Loucy (cell line): ENCODE results near the gene UNC119B.

ENCODE experiments used
- H2AFZ ChIP-seq: fragments of 200-600 bp; sonication (generic); 2 replicates; pipeline ENCODE4 v1.6.0; 2016; ENCODE audit warnings: antibody characterized with exemption, mild to moderate bottlenecking, low read length, moderate library complexity
- H3F3A ChIP-seq: fragments of 200-600 bp; 2 replicates; pipeline ENCODE4 v1.6.0; 2016; ENCODE audit warnings: antibody characterized with exemption, low read depth, mild to moderate bottlenecking
- H3K27me3 ChIP-seq: fragments of 200-600 bp; sonication (generic); 2 replicates; pipeline ENCODE4 v1.6.1; 2014; ENCODE audit warnings: low read length, mild to moderate bottlenecking; ENCODE audit not compliant: insufficient read depth, poor library complexity, severe bottlenecking
- H3K36me3 ChIP-seq: fragments of 200-600 bp; sonication (generic); 2 replicates; pipeline ENCODE4 v1.6.1; 2016; ENCODE audit warnings: low read length; ENCODE audit not compliant: insufficient read depth
- H3K4me1 ChIP-seq: fragments of 200-600 bp; sonication (generic); 2 replicates; pipeline ENCODE4 v1.5.1; 2014; ENCODE audit warnings: low read length, mild to moderate bottlenecking; ENCODE audit not compliant: insufficient read depth, poor library complexity, severe bottlenecking
- H3K4me2 ChIP-seq: fragments of 200-600 bp; sonication (generic); 2 replicates; pipeline ENCODE4 v1.6.0; 2014; ENCODE audit warnings: antibody characterized with exemption, low read length, low read depth, mild to moderate bottlenecking; ENCODE audit not compliant: poor library complexity, severe bottlenecking
- H3K4me3 ChIP-seq: fragments of 200-600 bp; sonication (generic); 2 replicates; pipeline ENCODE4 v1.5.1; 2014; ENCODE audit warnings: low read length, mild to moderate bottlenecking, mixed read lengths; ENCODE audit not compliant: poor library complexity, severe bottlenecking
- H3K79me2 ChIP-seq: fragments of 200-600 bp; sonication (generic); 2 replicates; pipeline ENCODE4 v1.6.1; 2014; ENCODE audit warnings: low read length; ENCODE audit not compliant: insufficient read depth
- H3K9ac ChIP-seq: fragments of 200-600 bp; sonication (generic); 2 replicates; pipeline ENCODE4 v1.6.0; 2014; ENCODE audit warnings: mild to moderate bottlenecking, low read depth, low read length, moderate library complexity; ENCODE audit not compliant: poor library complexity, severe bottlenecking
- H3K9me2 ChIP-seq: fragments of 200-600 bp; sonication (generic); replicated peaks from 2 replicates; pipeline ENCODE4 v1.6.1; 2016; ENCODE audit warnings: low read depth, low read length, mixed read lengths
- H3K9me3 ChIP-seq: fragments of 200-600 bp; sonication (generic); 2 replicates; pipeline ENCODE4 v1.6.1; 2014; ENCODE audit warnings: mild to moderate bottlenecking, antibody characterized with exemption, low read length, low read depth; ENCODE audit not compliant: insufficient read depth
- H4K20me1 ChIP-seq: fragments of 200-600 bp; sonication (generic); 2 replicates; pipeline ENCODE4 v1.6.0; 2014; ENCODE audit warnings: antibody characterized with exemption, low read length, mild to moderate bottlenecking; ENCODE audit not compliant: insufficient read depth, poor library complexity, severe bottlenecking
- EZH2phosphoT487 ChIP-seq: fragments of 200-600 bp; IDR thresholded peaks from 2 replicates; pipeline ENCODE4 v1.6.1; 2018; ENCODE audit warnings: antibody characterized with exemption, mild to moderate bottlenecking, moderate library complexity, borderline replicate concordance
- TF ChIP-seq, protein P1 (sequence below): fragments of 200-600 bp; sonication (generic); conservative IDR thresholded peaks from 2 replicates; pipeline ENCODE4 v1.5.1; 2014; ENCODE audit warnings: mild to moderate bottlenecking, antibody characterized with exemption, low read length

UNC119B gene

DNA sequence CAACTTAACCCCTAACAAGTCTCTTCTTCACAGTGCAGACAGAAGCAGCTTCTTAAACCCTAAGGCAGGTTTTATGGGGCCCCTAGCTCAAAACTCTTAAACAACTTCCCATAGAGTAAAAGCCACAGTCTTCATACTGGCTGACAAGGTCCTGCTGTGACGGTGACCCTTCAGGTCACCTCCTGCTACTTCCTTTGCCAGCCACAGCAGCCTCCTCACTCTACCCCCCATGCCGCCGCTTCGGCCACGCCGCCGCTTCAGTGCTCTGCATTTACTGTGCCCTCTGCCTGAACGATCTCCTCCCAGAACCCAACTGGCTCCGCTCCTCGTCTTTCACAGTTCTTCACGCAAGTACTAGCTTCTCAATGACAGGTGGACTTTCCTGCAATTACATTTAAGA is 60.8 kb downstream of the UNC119B start:
- H3K9ac ChIP-seq, result no peak overlapping the region
- peaks cover 5% of the 10 kb centered on the region for H4K20me1 ChIP-seq
- no peaks in the 10 kb centered on the region for H3K79me2 ChIP-seq
- H3K4me3 ChIP-seq, result no peak overlapping the region
- H3K36me3 ChIP-seq, result peaks cover 48% of the 10 kb centered on the region; the same call in 1 of the 2 replicates
- H3K9me3 ChIP-seq, result no peaks in the 10 kb centered on the region
- H3K4me2 ChIP-seq, result no peak overlapping the region
- peaks cover 13% of the 10 kb centered on the region for H3K4me1 ChIP-seq
- no peaks in the 10 kb centered on the region for H3K27me3 ChIP-seq
- H2AFZ ChIP-seq, result no peak overlapping the region
- no peaks in the 10 kb centered on the region for H3F3A ChIP-seq
- TF ChIP-seq, protein P1, sequence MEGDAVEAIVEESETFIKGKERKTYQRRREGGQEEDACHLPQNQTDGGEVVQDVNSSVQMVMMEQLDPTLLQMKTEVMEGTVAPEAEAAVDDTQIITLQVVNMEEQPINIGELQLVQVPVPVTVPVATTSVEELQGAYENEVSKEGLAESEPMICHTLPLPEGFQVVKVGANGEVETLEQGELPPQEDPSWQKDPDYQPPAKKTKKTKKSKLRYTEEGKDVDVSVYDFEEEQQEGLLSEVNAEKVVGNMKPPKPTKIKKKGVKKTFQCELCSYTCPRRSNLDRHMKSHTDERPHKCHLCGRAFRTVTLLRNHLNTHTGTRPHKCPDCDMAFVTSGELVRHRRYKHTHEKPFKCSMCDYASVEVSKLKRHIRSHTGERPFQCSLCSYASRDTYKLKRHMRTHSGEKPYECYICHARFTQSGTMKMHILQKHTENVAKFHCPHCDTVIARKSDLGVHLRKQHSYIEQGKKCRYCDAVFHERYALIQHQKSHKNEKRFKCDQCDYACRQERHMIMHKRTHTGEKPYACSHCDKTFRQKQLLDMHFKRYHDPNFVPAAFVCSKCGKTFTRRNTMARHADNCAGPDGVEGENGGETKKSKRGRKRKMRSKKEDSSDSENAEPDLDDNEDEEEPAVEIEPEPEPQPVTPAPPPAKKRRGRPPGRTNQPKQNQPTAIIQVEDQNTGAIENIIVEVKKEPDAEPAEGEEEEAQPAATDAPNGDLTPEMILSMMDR, result no peak
- TF ChIP-seq EZH2phosphoT487, result no peak
- H3K9me2 ChIP-seq, result no peaks in the 10 kb centered on the region
